Activated CD8-positive, alpha-beta memory T cell treated with anti-CD3 and anti-CD28 coated beads, Interleukin-2, amount 50 U/mL, for 48 hours (primary cell): ENCODE data around the gene DEFB132.
A peak's percentile ranks its signal among the peaks of the same experiment; 100 is the strongest.

Source experiments
- DNase-seq: peaks from one replicate; pipeline ENCODE4 v3.0.0-alpha.2; 2020

Gene DEFB132

DNA sequence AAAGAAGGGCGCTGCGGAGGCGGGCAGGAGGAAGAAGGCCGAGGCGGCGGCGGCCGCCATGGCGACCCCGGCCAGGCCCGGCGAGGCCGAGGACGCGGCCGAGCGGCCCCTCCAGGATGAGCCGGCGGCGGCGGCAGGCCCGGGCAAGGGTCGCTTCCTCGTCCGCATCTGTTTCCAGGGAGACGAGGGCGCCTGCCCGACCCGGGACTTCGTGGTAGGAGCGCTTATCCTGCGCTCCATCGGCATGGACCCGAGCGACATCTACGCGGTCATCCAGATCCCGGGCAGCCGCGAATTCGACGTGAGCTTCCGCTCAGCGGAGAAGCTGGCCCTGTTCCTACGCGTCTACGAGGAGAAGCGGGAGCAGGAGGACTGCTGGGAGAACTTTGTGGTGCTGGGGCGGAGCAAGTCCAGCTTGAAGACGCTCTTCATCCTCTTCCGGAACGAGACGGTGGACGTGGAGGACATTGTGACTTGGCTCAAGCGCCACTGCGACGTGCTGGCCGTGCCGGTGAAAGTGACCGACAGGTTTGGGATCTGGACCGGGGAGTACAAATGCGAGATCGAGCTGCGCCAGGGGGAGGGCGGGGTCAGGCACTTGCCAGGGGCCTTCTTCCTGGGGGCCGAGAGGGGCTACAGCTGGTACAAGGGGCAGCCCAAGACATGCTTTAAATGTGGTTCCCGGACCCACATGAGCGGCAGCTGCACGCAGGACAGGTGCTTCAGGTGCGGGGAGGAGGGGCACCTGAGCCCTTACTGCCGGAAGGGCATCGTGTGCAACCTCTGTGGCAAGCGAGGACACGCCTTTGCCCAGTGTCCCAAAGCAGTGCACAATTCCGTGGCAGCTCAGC, 40.6 kb downstream of the DEFB132 start:
- DNase-seq, result peak; percentile 78

DNA sequence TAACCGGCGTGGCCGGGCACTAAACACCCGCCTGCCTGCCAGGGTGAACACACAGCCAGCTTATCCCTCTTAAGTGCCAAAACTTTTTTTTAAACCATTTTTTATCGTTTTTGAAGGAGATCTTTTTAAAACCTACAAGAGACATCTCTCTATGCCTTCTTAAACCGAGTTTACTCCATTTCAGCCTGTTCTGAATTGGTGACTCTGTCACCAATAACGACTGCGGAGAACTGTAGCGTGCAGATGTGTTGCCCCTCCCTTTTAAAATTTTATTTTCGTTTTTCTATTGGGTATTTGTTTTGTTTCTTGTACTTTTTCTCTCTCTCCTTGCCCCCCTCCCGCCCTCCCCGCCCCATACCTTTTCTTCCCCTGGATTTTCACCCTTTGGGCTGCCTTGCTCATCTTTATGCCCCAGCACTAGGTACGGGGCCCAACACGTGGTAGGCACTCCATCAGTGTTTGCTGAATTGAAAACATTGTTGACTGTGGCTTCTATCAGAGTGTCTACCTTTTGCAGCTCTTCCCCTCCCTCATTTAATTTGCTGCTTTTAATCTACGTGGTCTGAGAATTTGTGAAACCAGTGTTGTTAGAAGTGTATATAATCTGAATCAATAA, 41.4 kb downstream of the DEFB132 start:
- no peak for DNase-seq

DNA sequence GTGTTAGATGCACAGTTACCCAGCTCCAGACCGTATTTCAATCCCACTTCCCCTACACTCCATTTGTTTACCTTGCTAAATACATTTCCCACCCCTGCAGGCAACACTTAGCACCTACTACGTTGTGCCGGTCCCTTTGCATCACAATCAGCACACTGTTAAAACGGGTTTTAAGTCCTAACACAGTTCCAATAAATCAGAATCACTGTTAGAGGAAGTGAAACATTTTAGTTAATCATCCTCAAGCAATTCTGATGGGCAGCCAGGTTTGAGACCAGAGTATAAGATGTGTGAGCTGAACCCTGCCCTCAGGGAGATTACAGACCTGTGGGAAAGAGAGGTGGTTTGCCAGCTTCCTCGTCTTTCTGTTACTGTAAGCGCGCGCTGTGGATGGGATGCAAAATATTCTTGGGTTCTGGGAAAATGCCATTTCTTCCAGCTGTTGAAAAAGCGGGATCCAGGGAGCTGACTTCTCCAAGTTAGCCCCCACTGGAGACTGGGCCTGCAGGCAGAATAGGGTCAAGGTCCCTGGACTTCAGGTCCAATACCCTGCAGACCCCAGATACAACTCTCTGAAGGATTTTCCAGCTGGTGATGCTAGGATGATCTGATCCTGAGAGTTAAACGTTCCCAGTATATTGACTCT, 42.9 kb downstream of the DEFB132 start:
- no peak for DNase-seq

DNA sequence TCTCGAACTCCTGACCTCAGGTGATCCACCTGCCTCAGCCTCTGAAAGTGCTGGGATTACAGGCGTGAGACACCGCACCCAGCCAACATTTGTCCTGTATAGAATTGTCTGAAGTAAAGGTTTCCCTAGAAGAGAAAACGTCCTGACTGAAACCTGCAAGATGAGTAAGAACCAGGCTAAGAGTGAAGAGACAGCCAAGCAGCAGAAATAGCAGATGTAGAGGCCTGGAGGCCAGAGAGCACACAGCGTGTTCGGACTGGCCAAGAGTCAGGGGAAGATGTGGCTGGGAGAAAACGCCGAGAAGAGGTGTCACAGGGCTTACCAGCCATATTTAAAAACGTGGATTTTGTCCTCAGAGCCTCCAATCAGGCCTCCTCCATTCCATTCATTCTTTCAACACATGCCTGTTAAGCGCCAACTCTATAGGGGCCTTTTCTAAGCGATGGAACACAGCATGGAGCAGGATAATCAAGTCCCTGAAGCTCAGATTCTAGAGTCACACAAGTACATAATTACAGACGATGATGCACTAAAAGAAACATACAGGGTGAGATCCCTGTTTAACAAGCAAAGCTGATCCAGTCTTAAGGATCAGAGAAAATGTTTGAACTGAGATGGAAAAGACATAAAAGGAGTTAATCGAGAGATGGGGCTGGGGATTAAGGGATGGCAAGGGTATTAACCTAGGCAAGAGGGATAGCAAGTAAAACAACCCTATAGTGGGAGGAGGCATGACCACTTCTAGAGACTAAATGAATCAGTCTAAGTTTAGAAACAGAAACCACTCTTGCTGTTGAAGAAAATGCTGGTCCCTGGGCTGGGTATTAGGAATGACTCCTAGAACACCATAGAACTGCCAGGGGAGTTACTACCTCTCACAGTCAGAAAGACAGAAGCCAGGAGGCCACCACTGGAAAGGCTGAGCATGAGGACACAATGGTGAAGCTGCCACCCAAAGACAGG, 44.6 kb downstream of the DEFB132 start:
- DNase-seq, result no peak

DNA sequence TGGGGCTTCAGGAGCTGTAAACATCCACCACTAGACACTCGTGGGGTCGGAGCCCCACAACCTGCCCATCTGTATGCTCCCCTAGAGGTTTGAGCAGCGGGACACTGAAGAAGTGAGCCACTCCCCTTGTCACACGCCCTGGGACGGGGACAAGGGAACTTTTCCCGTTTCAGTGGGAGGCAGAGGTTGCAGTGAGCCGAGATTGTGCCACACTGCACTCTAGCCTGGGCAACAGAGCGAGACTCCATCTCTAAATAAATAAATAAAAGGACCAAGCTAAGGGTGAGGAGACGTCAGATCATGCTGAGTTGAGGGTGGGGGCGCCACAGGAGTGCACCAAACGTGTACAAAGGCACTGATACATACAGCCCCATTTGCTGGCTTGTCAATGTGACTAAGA, 48.2 kb downstream of the DEFB132 start:
- no peak for DNase-seq

DNA sequence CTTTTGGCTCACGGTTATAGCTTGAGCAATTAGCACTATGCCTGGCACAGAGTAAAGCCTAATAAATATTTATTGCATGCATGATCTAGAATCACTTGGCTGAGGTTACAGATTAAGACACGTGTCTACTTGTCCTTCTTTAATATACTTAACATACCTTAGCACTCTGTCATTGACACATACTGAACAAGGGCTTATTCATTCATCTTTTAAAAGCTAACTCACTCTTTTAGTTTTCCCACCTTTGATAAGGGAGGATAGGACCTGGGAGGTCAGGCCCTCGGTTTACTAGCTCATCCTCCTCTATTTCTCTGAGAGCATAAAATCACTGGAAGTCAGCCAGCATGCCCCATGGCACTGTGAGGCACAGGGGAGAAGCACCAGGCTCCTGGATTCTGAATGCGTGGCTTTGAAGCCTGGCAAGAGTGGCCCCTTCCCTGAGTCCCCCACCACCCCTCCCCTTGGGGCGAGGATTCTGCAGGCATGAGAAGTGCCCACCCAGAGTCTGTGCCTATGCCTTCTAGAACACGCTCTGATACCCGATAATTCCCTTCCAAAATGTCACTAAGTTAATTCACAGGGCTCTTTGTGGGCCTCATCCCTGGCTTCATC, 51.0 kb downstream of the DEFB132 start:
- DNase-seq, result no peak

DNA sequence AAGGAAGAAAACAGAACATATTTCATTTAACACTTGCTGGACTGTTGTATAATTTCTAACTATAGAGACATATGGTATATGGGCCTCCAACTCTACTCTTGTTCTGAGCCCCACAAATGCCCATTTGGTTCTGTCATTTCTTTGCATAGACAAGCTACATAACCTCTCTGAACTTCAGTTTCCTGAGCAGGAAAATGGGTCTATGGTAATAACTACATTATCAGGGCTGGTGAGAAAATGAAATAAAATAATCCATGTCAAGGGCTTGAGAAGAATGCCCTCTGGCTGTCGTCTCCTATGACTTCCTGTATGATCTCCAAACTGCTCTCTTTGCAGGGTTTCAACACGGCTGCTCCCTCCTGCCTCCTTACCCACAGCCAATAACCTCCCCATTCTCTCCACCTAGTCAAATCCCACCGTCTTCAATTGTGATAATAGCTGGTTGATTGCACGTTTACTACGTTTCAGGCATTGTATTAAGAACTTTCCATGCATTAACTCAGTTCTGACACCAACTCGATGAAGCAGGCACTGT, 51.8 kb downstream of the DEFB132 start:
- no peak for DNase-seq

DNA sequence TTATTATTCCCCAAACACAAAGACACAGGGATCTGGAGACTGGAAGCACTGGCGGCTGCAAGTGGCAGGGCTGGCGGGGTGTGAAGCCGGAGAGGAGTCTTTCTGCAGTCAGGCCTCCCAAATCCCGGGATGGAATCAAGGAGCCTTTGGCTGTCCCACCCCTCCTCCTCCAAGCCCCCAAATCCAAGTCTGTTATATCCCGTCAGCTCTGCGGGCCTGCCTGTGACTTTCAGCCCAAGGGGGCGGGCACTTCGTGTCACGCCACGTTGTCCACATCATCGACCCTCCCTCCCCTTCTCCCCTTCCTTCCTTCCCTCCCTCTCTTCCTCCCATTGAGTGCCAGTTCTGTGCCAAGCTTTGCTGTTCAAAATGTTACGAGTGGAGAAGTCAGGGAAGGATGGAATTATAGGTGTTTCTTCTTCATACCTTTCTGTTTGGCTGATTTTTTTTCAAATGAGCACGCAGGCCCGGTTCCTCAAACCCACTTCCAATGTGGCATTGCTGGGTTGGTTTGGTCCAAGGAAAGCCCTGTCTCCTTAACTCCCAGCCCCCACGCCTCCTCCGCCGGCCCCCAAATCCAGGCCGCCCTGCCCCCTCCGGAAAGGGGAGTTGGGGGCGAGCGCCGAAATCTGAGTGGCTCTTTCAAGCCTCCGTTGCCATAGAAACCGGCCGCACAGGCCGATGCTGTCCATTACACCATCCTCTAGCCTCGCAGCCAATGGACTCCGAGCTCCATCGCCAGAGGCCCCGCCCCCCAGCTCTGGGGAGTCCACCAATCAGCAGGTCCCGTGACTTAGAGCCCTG, 52.5 kb downstream of the DEFB132 start:
- DNase-seq, result peak; percentile 91

DNA sequence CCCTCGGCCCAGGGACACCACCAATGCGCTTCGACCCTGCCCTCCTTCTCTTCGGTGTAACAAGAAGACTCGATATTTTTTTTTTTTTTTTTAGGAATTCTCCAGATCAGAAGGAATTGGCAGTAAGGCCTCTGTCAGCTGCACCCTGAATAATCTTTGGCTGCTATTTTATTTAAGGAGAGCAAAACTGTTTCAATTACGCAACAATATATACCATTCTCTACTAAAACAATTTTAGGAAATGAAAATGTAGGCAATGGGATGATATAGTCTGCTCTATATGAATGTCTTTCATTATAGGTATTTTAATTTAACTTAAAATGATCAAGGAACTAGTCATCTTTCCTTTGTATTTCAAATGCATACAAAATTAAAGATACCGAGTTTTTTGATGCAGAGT, 53.1 kb downstream of the DEFB132 start:
- no peak for DNase-seq
